HUES48 (cell line): ENCODE measurements around the gene FGF8.

Experiments
- H3K27ac ChIP-seq: one replicate; pipeline ENCODE4 v1.7.0; 2013; ENCODE audit warnings: low read depth, low read length, inconsistent platforms
- H3K27me3 ChIP-seq: 2 replicates; pipeline ENCODE4 v1.6.1; 2013; ENCODE audit warnings: mild to moderate bottlenecking, low read length; ENCODE audit not compliant: control insufficient read depth, insufficient read depth
- H3K36me3 ChIP-seq: 2 replicates; pipeline ENCODE4 v1.6.1; 2013; ENCODE audit warnings: low read length; ENCODE audit not compliant: control insufficient read depth, insufficient read depth
- H3K4me1 ChIP-seq: 2 replicates; pipeline ENCODE4 v1.6.1; 2013; ENCODE audit warnings: mild to moderate bottlenecking, low read length; ENCODE audit not compliant: control insufficient read depth, insufficient read depth
- H3K4me3 ChIP-seq: 2 replicates; pipeline ENCODE4 v1.5.1; 2013; ENCODE audit warnings: mild to moderate bottlenecking, low read depth, low read length
- H3K9ac ChIP-seq: 2 replicates; pipeline ENCODE4 v1.6.1; 2013; ENCODE audit warnings: mild to moderate bottlenecking, low read depth, low read length, moderate library complexity
- H3K9me3 ChIP-seq: 2 replicates; pipeline ENCODE4 v1.6.1; 2013; ENCODE audit warnings: low read length; ENCODE audit not compliant: control insufficient read depth, insufficient read depth

FGF8 gene

DNA sequence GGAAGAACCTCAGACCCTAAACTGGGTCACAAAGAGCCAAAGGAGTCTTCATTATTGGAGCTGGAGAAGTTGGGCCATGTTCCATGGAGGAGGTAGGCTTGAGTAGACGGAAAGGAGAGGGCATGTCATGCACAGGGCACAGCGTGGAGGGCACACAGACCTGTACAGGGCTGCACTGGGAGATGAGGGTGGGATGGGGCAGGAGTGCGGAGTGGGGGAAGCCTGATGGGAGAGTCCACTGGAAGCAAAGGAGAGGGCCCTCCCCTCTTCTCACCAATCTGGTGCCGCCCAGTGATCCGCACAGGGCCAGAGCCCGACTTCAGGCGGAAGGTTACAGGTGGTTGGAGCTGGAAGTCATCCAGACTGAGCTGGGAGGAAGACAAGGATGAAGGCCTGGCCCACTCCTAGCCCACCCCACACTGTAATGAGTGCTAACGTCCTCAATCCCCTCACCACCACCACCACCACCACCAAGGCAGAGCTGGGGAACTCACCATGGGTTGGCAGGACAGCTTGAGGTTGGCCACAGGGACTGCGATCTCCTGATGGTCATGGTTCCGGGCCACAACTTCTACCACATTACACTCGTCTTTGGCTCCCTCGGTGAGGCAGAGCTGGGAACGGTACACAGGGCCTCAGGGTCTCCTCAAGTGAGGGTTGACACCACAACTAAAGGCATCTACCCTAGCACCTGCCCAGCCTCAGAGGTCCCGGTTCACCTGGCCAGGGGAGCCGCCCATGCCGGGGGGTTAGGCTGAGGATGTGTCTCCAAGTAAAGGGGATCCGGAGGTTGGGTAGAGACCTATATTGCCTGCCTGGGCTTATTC lies 6.3 kb upstream of the FGF8 start:
- H3K27ac ChIP-seq, result no peak overlapping the region
- H3K36me3 ChIP-seq, result peaks cover 31% of the 10 kb centered on the region
- peak overlapping the region; percentile 89 for H3K4me3 ChIP-seq
- H3K9me3 ChIP-seq, result no peaks in the 10 kb centered on the region
- H3K27me3 ChIP-seq, result peaks cover 17% of the 10 kb centered on the region
- H3K4me1 ChIP-seq, result peaks cover 36% of the 10 kb centered on the region
- H3K9ac ChIP-seq, result peak overlapping the region; percentile 88; the same call in 1 of the 2 replicates

DNA sequence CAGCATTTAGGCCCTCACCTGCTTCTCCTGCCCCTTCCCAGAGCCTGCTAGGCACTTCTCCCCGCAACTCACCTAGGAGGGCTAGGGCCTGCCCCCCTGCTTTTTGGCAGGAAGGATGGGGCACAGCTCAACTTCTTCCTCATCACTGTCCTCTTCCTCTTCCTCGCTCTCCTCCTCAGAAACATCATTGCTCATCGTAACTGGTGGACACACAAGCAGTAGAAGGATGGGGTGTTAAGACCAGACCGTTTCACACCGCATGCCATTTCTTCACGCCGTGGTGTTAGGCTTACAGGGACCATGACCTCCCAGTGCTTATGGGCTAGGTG lies 5.7 kb upstream of the FGF8 start:
- H3K9me3 ChIP-seq, result no peaks in the 10 kb centered on the region
- no peak overlapping the region for H3K27ac ChIP-seq
- H3K36me3 ChIP-seq, result peaks cover 25% of the 10 kb centered on the region
- H3K9ac ChIP-seq, result no peak overlapping the region
- H3K4me1 ChIP-seq, result peaks cover 42% of the 10 kb centered on the region
- H3K4me3 ChIP-seq, result peak overlapping the region; percentile 89
- peaks cover 23% of the 10 kb centered on the region for H3K27me3 ChIP-seq

DNA sequence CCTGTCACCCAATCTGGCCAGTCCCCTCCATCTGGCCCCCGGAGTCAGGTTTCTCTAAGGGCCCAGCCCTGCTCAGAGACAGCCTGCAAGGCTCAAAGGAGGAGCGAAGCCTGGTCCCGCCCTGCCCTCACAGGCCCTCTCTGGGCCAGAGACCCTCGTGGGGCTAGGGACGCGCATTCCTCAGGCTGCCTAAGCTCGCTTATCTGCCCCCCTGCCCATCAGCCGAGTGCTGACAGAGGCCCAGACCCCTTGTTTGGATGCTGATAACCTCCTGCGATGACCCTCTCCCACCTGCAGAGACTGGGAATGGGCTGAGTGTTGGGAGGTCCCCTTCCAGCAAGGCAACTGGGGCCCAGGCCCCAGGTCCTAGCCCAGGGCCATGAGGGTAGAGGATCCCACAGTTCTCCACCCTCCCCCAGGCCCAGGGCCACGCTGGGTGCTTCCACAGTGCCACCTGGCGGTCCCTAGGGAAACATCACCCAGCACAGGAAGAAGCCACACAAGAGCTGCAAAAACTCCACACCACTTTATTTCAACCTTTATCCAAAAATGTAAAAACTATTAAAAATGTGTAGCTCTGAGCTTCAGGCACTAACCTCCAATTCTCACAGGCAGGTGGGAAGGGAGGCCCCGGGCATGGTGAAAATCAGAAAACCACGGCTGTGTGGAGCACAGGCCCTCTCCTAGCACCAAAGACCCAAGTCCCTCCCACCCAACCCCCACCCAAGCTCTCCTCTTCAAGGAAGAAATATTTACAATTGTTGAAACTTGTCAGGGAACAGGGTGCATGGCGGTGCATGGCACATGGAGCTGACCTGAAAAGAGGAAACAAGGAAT lies 5.1 kb upstream of the FGF8 start:
- no peak overlapping the region for H3K4me3 ChIP-seq
- H3K27ac ChIP-seq, result peak overlapping the region; percentile 29
- H3K9me3 ChIP-seq, result no peaks in the 10 kb centered on the region
- peaks cover 27% of the 10 kb centered on the region for H3K27me3 ChIP-seq
- no peak overlapping the region for H3K9ac ChIP-seq
- H3K36me3 ChIP-seq, result peaks cover 19% of the 10 kb centered on the region
- H3K4me1 ChIP-seq, result peaks cover 42% of the 10 kb centered on the region

DNA sequence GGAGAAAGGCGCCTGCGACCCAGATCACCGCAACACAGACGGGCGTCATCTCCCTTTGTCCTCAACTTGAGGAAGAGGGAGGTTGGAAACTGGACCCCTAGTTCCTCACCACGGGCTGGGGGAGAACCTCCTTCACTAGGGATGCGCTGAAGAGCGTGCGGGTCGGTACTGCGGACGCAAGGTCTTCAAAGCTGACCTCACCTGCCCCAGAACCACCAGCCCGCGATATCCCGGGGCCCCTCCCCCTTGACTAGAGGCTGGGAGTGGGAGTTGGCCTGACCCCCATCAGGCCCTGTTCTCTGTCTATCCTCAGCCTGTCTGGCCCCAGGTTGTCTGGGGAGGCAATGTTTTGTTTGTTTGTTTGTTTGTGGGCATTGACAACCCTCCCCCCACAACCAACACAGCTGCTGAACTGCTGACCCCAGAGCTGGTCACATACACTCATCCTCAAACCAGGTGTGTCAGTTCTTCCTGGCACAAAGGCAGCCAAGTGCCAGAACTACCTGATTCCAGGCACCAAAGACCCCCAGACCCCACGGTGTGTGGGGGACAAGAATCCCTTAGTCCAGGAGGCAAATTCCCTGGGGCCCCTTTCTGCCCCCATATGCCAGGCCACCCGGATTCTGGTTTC lies 4.4 kb upstream of the FGF8 start:
- peaks cover 42% of the 10 kb centered on the region for H3K4me1 ChIP-seq
- H3K4me3 ChIP-seq, result peak overlapping the region; percentile 62; the same call in 1 of the 2 replicates
- H3K36me3 ChIP-seq, result peaks cover 12% of the 10 kb centered on the region
- H3K27me3 ChIP-seq, result peaks cover 33% of the 10 kb centered on the region
- H3K27ac ChIP-seq, result peak overlapping the region; percentile 44
- no peaks in the 10 kb centered on the region for H3K9me3 ChIP-seq
- H3K9ac ChIP-seq, result no peak overlapping the region

DNA sequence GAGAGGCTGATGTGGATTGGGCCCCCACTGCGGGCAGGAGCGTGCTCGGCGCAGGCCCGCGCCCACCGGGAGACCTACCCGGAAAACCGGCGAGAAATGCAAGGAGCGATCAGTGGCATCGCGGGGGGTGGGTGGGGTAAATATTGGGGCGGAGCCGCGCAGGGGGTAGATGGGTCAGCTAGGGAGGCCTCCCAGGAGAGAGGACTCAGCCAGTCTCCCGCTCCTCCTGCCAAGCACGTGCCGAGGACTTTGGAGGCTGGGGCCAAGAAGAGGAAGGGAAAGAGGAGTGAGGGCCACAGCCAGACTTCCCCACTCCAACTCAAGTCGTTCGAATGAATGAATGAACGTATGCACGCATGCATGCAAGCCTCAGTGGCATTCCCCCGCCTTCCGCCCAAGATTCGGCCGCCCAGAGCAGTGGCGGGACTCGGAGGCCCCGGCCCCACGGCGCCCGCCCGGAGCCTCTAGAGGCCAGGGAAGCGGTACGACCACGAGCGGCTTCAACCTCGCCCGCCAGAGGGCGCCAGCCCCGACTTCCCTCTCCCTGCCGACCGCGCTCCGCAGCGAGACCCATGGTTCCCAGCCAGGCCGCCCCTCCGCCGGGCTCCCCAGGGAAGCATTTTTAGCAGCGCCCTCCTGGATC lies 3.8 kb upstream of the FGF8 start:
- Histone ChIP-seq H3K4me3 (peak overlapping the region; percentile 62), H3K9ac (no peak overlapping the region), H3K27me3 (peaks cover 40% of the 10 kb centered on the region)

DNA sequence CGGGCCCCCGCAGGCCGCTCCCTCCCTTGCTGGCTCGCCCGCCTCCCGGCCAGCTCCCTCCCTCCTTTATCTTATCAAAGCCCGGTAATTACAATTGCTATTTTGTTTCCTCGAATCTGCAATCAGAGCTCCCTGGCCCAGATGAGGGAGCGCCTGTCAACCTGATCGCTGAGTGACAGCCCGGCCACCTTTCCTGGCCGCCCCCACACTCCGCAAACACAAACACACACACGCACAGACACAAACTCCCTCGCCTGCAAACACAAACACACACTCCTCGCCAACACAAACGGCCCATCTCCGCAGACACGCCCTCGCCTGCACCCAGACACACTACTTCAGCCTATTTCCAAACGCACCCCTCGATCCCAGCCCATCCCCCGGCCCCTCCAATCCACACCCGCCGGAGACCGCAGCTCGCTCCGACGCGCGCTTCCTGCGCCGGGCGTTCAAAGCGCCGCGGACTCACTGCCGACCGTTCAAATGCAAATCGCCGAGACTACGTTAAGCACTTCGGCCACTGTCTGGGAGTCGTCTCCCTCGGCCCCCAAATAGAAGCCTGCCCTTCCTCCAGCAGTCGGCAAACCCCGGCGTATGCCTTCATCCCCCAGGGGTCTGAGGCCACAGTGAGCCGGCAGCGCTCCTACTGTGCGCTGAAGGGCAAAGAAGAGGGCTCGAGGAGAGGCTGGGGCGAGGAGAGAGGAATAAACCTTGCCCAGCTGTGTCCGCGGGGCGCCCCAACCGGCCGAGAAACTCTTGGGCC lies 3.0 kb upstream of the FGF8 start:
- Histone ChIP-seq H3K9ac (no peak overlapping the region; the same call in 1 of the 2 replicates), H3K4me1 (peaks cover 46% of the 10 kb centered on the region), H3K4me3 (peak overlapping the region; percentile 62), H3K27me3 (peaks cover 47% of the 10 kb centered on the region), H3K27ac (peak overlapping the region; percentile 91), H3K9me3 (no peaks in the 10 kb centered on the region), H3K36me3 (no peaks in the 10 kb centered on the region; the same call in 1 of the 2 replicates)

More for the DNA sequence above, 3.8 kb upstream of the FGF8 start:
- peaks cover 5% of the 10 kb centered on the region; the same call in 1 of the 2 replicates for H3K36me3 ChIP-seq
- H3K27ac ChIP-seq, result peak overlapping the region; percentile 91
- H3K4me1 ChIP-seq, result peaks cover 46% of the 10 kb centered on the region
- no peaks in the 10 kb centered on the region for H3K9me3 ChIP-seq

DNA sequence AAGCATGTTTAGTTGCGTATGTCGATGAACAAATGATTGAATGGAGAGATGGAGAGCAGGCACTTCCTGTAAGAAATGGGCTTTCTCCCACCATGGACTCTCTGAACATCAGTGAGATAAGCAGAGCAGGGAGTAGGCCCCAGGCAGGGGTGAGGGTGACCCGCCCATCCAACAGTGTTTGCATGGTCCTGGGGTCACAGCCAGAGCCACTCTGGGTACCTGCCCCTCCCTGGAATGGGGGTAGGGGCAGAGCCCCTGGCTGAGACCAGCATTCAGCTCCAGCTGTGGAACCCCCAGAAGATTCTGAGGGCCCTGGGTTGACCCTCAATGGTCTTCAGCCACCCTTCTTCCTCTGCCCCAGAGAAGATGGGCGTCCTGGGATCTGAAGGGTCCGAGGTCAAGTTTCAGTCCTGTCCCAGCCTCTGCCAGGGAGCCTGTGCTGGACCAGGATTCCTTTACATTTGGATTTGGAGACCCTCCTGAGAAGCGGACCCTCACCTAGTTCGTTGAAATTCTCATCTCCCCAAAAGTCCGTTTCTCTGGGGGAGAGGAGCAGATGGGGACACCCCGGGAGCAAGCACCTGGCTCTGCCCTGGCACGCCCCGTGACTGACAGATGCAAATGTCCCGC lies 2.4 kb upstream of the FGF8 start:
- peaks cover 54% of the 10 kb centered on the region for H3K27me3 ChIP-seq

DNA sequence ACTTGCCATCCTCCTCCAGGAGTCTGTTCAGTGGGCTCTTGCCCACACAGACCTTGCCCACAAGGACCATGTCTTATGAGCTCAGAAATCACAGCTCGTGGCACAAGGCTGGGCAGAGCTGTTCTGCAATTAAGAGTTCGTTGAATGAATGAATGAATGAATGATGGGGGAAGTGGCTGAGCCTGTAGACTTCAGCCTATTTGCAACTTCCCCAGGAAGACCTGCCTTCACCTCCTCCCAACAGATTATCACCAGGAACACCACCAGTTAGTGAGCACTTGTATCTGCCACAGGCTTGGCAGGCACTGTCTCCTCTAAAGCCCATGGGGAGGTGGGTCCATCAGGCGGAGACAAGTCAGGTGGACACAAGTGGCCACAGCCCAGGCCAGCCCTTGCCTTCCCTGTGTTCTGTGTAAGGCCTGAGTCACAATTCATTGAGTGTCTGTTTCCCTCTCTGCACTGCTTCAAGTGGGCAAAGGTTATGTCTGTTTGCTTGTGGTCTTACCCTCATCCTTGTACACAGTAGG lies 1.8 kb upstream of the FGF8 start:
- Histone ChIP-seq H3K9me3 (no peaks in the 10 kb centered on the region), H3K27ac (no peak overlapping the region), H3K36me3 (no peaks in the 10 kb centered on the region; the same call in 1 of the 2 replicates), H3K27me3 (peaks cover 59% of the 10 kb centered on the region), H3K4me3 (no peak overlapping the region), H3K9ac (no peak overlapping the region), H3K4me1 (peaks cover 59% of the 10 kb centered on the region)

More for the DNA sequence above, 2.4 kb upstream of the FGF8 start:
- peak overlapping the region; percentile 91 for H3K27ac ChIP-seq
- peak overlapping the region; percentile 62 for H3K4me3 ChIP-seq
- no peak overlapping the region for H3K9ac ChIP-seq
- no peaks in the 10 kb centered on the region; the same call in 1 of the 2 replicates for H3K36me3 ChIP-seq
- peaks cover 53% of the 10 kb centered on the region for H3K4me1 ChIP-seq
- no peaks in the 10 kb centered on the region for H3K9me3 ChIP-seq

DNA sequence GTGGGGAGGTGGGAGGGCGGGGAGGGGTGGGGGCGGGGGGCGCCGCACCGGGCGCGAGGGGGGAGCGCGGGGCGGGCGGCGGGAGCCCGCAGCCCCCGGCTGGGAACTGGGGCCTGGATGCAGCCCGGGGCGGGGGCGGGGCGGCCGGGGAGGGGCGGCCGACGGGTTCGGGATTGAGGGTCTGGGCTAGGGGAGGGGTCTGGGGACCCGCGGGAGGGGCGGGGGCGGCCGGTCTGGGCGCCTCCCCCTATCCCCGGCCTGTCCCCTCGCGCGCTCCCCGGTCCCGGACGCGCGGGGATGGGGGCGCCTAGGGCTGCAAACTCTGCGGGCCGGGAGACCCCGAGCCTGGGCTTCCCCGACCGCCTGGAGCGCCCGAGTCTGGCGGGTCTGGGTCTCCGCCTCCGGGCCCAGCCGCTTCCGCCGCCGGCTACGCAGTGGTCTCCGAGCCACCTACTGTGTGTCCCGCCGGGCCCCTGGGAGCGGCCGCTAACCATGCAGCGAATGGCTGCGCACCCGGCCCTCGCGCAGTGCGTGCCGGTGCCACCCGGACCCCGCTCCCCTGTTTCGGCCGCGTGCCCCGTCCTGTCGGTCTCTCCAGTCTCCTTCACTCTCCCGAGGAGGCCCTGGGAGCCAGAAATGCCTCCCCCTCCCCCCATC lies 375 bp upstream of the FGF8 start:
- Histone ChIP-seq H3K36me3 (no peaks in the 10 kb centered on the region; the same call in 1 of the 2 replicates), H3K9me3 (no peaks in the 10 kb centered on the region), H3K4me3 (peak overlapping the region; percentile 48; the same call in 1 of the 2 replicates), H3K4me1 (peaks cover 63% of the 10 kb centered on the region), H3K27ac (no peak overlapping the region), H3K9ac (no peak overlapping the region), H3K27me3 (peaks cover 70% of the 10 kb centered on the region)
